GM12878 (cell line): ENCODE data around the gene ZNRF3.

ENCODE experiments used
- RBBP5 ChIP-seq: fragments of 200-600 bp; sonication (generic); conservative IDR thresholded peaks from 2 replicates; pipeline ENCODE4 v1.6.1; 2016
- RCOR1 ChIP-seq: conservative IDR thresholded peaks from 2 replicates; pipeline ENCODE4 v1.6.1; 2012; ENCODE audit warnings: low read depth, low read length, improper control_type of control experiment
- ZNF24 ChIP-seq: fragments of 450-650 bp; IDR thresholded peaks from 2 replicates; pipeline ENCODE4 v1.6.1; 2017; ENCODE audit warnings: antibody characterized with exemption, mild to moderate bottlenecking

DNA sequence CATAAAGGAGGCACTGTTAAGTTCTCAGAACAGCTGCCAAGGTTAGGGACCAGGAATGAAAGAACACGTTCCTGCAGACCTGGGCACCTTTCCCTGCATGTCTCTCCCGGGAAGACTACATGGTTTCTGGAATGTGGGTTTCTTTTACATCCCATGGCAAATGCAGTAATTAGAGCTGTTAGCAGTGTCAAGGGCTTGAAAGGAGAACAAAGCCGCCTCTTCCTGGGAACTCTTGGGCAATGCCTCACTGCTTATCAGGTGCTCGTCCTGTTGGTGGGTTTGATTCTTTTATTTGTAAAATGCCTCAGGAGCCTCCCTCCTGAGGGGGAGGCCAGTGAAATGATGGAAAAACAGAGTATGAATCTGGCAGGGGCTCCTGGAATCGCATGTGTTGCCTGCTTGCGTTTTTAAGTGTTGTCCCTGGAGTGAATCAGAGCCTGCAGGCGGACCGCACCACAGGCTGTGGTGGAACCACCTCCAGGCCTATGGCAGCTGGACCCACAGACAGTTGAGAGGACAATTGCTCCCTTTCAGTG is 179.0 kb downstream of the ZNRF3 start:
- no peak for TF ChIP-seq RBBP5
- TF ChIP-seq ZNF24: no peak
- TF ChIP-seq RCOR1: no peak
